NCI-H128 (cell line): ENCODE data around the gene HAAO.

ENCODE experiments used
- DNase-seq: peaks from one replicate; lab custom pipeline; 2025; ENCODE audit not compliant: unreplicated experiment; lab: John Stamatoyannopoulos, UW

The HAAO gene

DNA sequence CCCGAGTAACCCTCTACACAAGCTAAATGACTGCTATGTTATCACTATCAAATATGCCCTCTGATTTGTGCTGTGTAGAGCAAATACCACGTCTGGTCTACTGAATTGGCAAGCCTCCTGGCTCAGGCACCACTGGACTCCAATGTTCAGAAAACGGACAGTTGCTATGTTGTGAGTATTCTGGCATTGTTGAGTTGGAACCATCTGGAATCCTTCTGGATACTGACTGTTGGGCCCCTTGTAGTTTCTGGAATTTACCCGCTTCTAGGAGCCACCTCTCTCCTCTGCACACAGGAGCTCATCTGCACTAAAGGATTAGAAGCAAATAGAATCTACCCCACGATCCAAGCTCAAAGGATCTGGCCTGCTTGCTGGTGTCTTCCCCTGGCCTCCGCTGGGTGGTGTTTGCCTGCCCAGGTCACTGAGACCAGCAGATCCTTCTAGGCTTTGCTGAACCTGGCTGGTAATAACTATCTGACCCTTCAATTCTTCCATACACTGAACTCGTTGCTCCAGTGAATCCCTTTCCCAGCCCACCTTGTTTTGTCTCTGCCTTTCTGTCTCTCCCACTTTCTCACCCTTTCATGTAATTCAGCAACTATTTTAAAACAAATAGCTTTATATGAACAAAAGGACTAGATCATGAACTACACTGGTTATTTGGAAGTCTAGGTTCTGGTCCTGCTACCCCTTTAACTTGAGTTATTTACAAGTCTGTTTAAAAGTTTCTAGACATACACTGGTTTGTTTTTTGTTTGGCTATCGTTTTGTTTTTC is 2.1 kb upstream of the HAAO start:
- no peak for DNase-seq

DNA sequence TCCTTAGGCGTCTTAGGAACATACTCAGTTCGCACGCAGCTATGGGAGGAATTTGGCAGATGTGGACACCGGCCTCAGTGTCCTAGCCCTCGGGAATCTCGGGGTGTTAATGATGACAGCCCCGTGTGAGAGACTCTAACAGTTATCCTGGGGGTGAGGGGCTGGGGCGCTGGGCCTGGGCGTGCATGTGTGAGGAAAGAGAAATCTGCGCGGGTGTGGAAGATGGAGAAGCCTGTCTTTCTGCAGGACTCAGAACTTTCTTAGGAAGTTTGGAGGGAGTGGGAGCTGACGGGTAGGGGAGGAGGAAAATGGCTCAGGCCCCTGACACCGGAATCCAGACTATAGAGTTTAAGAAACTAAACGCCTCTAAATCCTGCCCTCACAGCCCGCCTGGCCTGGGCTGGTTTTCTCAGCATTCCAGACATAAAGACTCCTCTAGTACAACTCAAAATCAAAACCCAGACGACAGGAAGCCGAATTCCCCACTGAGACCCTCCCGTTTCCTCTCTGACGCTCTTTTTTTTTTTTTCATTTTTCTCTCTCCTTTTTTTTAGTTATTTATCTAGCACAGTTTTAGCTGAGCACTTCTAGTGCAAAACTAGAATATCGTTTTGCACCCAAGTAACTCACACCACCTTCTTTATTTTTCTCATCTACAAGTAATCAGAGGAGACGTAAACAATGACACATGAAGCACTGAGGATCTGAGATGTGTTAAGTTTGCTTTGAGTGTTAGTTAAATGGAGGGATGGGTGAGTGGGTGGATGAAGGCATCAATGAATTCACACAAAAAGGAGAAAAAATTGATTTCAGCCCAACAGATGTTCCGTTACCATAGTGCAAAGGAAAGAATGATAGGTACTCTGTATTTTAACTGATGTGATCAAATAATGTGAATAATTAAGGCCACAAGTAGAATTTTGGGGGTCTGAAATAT is 1.2 kb upstream of the HAAO start:
- no peak for DNase-seq

DNA sequence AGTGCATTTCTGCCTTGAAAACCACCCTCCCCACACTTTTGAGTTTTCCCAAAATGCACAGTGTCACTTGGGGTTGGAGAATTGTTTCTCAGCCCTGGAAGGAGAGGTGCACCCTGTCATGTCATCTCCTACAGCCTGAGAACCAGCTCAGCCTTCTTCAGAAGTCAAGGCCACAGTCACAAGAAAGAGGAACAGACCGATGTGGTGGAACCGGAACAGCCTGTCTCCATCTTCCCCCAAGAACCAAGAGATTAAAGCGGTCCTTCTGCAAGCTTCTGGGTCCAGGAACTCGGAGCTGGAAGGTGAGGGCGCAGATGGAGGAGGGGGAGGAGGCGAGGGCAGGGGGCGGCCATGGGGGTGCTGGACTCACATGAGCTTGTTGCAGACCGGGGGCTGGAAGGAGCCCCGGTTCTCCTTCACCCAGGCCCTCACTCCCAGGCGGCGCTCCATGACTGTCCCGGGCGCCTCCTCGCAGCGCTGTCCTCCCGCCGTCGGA is 248 bp downstream of the HAAO start:
- DNase-seq: no peak

DNA sequence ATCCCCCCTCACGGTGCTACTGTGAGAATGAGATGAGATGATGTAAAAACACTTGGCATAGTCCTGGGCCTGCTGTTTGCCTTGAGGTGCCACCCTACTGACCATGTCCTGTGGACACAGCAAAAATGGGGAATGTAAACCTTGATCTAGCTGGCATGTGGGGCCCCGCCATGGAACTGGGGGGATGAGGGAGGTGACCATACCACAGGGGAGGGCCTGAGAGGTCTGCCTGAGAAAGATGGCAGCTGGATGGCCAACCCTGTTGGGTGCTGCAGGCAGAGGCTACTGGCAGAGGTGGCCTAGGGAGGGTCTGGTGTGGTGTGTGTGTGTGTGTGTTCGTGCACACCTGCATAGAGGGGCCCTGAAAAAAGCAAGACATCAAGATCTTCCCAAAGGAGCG is 777 bp downstream of the HAAO start:
- no peak for DNase-seq

DNA sequence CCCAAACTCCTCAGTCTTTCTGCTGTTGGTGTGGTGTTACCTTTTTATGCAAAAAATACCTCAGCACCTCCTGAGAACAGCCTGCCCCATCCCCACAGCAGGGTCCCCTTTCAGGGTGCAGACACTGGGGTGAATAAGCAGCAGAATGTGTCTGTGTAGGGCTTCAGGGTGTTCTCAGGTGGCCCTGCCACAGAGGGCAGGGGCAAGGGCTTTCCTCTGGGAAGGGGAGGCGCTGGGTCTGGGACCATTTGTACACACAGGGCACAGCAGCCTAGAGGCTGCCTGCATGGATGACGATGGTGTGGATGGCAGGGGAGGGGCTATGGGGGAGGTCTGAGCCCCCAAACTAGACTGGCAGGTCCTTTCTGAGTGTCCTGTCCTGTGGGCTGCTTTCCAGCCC is 2.6 kb downstream of the HAAO start:
- no peak for DNase-seq

DNA sequence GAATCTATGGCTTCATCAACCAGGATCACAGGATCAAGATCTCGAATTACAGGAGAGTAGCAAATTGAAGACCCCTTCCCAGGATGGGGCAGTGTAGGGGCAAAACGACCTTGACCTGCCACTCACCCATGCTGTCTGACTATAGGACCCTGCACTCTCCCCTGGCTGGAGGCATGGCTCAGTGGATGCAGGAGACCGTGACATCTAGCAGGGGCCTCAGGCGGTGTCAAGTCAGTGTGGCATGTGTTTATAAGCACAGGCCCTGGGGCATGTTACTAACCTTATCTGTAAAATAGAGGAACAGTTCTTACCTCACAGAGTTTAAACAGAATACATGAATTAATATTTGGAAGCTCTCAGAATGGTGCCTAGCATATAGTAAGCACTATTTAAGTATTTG is 3.5 kb downstream of the HAAO start:
- DNase-seq: no peak

DNA sequence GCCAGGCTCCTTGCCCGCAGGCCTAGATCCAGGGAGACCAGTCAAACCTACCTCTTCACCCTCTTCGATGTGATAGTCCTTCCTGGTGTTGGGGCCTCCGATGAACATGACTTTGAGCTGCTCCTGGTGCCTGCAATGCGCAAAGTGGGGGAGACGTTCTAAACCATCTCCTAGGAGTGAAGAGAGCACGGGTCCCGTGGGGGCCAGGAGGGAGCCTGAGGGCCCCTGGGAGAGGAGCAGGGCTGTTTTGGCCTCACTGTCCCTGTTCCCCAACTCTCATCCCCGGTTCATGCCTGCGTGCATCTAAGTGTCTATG is 3.9 kb downstream of the HAAO start:
- DNase-seq: no peak

DNA sequence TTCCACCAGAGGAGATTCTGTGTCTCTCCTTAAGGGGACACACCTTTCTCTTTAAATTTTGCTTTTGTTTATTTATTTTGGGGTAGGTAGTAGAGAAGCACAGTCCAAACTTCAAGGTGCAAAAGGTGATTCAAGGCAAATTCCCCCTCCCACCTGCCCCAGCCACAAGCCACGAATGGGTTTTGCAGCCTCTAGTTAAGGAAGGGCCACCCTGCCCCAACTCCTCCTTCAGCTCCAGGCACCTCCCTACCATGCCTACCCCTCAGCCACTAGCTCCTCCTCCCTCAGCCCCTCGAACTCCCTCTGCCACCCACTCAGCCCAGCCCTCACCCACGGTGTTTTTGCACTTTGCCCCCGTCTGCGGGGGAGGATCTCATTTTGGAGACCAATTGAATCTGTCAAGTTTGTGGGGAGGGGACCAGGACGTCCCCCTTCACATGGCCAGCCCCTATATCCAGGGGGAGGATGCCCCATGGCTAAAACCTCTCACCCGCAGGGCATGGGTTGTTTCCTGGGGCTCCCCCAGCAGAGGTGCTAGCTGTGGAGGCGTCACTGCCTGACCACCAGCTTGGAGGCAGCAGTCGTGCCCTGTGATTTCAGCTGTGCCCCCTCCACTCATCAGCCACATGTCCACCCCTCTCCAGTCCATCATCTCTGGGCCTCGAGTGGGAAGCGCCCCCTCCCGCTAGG is 4.5 kb downstream of the HAAO start:
- no peak for DNase-seq

DNA sequence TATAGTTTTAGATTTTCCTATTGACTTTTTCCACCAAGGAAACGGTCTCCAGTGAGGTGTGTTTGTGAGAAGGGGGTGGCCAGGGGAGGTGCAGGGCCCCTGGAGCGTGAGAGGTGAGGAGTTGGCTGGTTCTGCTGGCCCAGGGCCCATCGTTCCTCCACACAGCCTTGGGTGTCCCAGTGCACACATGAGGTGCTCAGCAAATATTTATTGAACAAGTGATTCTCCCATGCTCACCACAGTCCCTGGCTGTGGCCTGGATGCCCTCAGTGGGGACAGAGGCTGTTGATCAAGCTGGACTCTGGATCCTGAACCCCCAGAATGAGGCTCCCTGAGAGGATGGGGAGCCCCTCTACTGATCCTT is 5.0 kb downstream of the HAAO start:
- no peak for DNase-seq

DNA sequence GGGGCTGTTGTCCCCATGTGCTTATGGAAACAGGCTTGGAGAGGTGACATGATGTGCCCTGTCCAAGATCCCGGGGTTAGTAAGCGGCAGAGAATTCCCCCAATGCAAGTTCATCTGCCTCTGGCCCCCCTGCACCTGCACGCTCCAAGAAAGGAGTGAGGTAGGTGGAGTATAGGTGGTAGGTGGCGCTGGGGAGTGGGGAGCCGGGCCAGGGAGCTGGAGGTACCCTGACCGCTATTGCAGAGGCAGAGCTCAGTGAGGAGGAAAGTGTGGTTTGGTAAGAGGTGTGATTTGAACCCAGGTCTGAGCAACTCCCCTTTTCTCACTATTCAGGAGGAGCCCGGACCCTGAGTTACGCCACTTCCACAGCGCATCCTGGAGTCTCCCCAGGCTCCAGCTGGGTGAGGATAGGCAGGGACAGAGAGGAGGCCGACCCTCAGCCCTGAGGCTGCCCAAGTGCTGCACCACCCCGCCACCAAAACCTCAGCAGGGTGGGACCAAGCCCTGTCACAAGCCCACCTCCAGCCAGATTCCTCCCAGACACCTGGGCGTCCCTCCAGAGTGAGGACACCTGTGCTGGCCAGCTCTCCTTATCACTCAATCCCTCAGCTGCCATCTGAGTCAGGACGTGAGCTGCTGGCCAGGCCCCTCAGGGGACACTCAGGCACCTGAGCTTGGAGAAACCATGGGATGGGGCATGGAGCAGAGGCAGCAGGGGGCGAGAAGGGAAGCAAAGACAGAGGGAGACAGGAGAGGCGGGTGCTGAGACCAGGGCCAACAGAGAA is 5.6 kb downstream of the HAAO start:
- DNase-seq: no peak

DNA sequence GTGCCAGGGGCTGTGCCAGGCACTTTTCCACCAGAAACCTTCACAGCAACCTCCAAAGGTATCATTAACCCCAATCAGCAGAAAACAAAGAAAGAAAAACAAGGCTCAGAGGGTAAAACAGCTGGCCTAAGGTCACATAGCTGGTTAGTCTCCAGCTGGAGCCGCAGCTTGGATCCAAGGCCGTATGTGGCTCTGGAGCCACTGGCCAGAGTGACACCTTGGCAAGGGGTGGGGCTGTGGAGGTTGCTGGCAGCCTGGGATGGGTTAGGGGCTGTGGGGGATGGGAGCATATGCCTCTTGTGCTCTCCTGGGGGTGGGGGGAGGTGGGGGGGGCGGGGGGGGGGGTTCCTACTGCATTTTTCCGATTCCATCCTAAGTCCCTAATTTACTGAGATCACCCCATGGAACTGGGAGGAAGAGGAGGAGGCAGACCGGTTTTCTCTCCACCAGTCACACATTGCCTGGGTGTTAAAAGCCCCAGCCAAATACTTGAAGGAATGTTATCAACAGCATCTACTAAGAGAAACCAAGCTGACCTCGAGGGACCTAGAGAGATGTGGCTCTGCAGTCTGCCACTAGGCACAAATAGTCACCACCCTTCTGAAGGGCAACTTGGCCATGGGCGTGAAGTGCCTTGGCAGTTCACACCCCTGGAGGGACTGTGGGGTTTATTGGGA is 8.0 kb downstream of the HAAO start:
- no peak for DNase-seq

DNA sequence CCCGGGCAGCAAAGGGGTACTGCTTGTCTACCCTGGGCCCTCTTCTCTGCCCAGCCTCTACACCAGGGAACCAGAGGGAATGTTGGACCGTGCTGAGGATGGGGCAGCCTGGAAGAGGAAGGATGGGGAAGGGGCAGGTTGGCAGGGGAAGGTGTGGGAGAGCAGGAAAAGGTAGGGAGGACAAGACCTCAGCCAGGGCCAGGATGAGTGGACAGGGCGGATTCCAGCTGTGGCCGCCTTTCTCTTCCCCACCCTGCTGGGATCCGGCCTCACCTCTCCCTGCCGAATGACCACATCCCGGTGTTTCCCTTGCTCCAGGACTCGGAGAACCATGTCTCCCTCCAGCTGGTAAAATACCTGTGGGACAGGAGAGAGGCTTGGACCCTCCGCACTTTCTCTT is 8.9 kb downstream of the HAAO start:
- DNase-seq: no peak

DNA sequence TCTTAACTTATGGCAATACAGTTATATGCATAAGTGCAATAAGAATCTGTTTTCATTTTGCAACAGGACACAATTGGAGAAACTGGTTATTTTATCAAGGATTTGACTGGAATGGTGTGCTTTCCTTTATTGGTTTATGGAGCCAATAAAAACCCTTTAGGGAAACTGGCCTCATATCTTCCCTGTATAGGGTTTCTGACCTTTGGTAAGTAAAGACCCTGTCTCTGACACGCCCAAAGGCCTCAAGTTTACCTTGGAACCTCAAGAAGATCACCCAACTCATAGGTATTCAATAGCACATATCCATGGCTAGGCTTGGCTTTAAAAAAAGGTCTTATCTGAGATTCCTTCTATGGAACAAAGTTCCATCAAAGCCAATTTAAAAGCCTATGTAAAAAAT is 11.2 kb downstream of the HAAO start:
- no peak for DNase-seq

DNA sequence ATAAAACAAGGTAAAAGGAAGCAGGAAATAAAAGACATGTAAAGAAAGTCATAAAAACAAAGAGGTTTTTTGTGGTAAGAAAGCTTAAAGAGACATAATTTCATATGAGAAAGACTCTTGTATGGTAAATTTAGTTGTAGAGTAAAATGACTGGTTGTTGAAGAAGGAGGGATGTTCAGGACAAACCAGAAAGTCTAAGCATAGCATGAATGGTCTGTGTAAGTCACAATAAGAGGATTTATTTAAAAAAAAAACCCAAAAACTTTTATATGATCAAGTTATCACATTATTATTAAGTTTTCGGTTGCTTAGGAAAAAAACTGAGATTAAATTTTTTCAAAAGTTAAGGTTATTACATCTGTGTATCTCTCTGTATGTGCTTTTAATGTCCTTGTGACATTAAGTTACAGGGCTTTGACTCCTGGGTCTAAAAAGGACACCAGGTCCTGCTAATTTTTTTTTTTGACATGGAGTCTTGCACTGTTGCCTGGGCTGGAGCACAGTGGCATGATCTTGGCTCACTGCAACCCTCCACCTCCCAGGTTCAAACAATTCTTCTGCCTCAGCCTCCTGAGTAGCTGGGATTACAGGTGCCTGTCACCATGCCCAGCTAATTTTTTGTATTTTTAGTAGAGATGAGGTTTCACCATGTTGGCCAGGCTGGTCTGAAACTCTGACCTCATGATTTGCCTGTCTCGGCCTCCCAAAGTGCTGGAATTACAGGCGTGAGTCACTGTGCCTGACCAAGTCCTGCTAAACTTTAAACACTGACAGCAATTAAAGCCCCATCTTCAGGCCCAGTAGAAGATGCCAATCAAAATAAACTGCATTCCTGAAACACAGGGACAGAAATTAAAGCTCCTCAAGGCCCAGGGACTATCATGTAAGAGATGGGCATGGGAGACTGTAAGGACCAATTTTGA is 14.2 kb downstream of the HAAO start:
- no peak for DNase-seq

DNA sequence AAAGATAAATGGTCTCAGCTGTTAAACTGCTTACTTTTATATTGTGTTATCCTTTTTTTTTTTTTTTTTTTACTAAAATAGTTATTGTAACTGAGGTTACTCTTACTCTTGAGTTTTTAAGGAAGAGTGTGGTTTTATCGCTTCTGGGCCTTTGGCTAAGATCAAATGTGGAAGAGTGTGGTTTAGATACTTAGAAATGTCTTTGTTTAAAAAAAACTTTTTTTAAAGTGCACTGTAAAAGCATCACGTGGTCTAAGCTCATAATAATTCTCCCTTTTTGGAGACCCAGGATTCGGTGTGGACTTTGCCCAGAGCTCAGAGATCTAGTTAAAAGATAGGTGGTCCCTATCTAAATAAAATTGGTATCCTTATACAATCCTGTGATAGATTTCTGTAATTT is 16.6 kb downstream of the HAAO start:
- no peak for DNase-seq

DNA sequence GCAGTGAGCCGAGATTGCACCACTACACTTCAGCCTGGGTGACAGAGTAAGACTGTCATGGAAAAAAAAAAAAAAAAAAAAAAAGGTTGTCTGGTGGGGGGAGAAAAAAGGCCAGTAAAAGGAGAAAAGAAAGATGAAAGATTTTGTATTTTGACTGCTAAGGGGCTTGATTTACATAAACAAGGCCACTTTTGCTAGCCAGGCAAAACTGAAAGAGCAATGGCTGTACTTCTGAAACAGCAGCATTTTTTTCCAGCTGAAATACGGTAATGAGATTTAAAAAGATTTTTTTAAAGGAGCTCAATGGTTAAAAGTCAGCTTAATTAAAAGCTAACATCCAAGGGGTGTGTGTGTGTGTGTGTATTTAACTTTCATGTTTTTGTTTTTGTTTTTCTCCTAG is 17.2 kb downstream of the HAAO start:
- no peak for DNase-seq

DNA sequence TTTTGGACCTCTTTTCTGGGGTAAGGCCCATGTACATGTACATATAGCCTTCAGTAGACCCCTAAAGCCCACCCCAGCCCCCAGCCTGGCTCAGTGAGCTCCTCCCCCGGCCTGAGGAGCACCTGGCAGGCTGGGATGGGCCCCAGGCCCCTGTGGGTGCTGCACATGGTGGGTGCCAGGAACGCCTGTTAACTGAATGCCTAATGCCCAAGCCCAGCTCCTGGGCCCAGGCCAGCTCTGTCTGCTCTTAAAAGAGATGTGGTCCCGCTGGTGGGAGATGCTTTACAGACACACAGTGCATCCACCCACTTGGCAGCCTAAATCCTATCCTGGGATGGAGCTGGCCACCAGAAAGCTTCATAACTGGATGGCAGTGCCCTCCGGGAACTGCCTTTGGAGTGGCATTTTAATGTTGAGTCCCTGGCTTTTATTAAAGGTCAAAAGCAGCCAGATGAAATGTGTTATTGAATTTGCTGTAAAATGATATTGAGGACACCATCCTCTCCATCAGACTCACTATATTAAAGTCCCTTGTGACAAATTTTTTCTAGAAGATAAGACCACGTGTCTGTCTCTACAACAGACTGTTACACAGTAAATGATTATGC is 20.7 kb downstream of the HAAO start:
- DNase-seq: no peak

DNA sequence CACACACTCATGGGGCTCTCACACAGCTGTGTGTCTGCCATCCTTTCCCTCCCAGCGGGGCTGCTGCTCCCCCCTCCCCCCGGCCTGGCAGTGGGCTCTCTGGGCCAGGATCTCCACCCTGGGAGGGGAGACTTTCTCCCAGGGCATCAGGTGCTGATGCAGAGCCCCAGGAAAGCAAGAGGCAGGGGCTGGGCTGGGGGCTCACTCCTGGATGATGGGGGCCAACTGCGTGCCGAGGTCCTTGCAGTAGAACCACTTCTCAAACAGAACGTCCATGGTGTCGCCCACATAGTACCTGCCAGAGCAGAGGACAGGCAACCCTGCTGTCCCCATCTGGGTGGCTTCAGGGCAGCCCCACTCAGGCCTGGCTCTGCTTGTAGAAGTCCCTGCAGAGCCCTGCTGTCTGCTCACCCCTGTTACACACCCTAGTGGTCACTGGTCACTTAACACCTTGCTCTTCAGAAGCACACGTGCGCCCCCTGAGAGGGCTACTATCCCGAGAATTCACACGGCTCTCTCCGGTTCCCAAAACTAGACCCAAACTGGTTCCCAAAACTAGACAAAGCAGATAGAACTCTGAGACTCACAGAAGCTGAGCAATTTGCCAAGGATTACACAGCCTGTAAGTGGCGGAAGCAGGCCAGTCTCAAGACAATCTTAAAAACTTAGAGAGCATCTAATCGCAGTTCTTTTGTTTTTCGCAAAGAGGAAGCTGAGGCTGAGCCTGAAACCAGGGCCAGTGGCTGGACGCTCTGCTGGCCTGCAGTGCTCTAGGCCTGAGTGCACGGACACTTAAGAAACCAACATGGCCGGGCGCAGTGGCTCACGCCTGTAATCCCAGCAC is 21.9 kb downstream of the HAAO start:
- no peak for DNase-seq
